A549 treated with AZD9567 at 1 μM for 4 hours (cell line): ENCODE measurements around the gene ZNF668. TPM values are rescaled to one million over a fixed set of nuclear protein-coding genes. Genes with fewer than 3 reads are reported as not detected.

Experiments
- total RNA-seq: library from RNA; stranded (reverse); fragments of 200-300 nt; extraction: Qiagen RNA extraction; gene quantifications from 5 replicates; pipeline ENCODE4 v1.2.3, GENCODE V29; 2022; ENCODE audit not compliant: insufficient read depth

ZNF668 gene
- 12.2 to 17.9 TPM (median 12.8 TPM) in 5 replicates for total RNA-seq

DNA sequence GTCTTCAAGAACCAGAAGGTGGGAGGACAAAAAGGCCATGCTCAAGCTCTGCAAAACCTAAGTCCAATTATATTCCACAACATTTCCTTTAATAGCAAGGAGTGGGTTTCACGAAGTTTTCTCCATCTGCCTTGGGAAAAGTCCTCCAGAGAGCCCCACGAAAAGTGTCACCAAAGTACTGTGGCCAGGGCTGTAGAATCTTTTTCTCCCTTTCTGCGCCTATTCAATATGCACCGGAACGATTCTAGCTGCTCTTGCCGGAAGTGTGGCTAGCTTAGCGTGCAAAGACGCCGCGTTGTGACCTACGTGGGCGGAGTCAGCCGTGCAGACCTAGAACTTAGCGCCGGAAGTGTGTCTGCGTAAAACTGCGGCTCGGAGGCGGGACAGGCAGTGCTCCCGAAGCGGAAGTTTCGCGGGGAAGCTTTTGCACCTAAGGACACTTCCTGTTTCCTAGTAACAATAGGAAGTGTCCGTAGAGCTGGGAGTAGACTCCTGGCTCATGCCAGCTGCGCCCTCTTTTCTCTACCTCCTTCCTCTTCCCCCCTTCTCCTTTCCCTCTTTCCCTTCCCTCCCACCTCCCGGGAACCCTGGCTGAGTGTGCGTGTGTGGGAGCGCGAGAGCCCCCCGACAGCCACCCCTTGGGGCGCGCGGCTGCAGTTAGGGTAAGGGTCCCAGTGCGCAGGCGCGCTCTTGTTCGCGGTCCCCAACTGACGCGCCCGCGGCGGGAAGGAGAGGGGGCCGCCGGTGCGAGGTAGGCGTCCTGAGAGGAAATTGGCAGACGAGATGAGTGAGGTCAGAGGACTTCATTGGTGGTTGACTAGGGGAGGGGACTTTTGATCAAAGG lies at the start of gene ZNF668, which contains the start of gene ZNF646:
TSS of gene ZNF668 (minus strand) at position 271 of the 844 bp plus-strand sequence. CDS start 9,781 bp downstream, outside the sequence.
TSS of gene ZNF646 (plus strand) at position 453 of the 844 bp plus-strand sequence. CDS start 1,903 bp downstream, outside the sequence.

DNA sequence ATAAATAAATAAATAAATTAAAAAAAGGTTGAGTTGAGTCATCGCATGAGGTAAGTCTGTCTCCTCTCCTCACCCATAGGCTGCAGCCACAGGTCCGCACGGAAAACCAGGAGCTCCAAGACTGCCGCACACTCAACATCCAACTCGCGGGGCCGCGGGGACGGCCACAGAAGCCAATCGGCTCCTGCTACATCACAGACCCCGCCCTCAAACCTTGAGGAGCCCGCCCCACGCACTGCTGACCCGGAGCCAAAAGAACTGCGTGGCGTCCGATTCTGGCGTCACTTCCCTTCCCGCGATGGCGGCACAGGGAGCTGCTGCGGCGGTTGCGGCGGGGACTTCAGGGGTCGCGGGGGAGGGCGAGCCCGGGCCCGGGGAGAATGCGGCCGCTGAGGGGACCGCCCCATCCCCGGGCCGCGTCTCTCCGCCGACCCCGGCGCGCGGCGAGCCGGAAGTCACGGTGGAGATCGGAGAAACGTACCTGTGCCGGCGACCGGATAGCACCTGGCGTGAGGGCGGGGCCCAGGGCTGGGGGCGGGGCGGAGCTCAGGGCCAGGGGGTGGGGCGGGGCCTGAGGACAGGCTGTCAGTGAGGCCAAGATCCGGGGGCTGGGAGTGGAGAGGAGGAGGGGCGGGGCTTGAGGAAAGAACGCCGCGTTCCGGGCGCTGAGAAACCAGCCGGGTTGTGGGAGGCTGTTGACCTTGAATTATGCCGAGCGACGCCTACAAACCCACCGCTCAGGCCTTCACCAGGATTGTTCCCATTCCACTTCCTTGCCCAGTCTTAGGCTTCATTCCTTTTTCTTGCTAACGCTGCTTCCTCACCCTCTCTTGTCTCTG lies 43.6 kb upstream of the ZNF668 start, which contains the start of gene KAT8:
TSS of gene KAT8 (plus strand) at position 281 of the 839 bp plus-strand sequence. CDS start at position 299, 18 bp downstream.

DNA sequence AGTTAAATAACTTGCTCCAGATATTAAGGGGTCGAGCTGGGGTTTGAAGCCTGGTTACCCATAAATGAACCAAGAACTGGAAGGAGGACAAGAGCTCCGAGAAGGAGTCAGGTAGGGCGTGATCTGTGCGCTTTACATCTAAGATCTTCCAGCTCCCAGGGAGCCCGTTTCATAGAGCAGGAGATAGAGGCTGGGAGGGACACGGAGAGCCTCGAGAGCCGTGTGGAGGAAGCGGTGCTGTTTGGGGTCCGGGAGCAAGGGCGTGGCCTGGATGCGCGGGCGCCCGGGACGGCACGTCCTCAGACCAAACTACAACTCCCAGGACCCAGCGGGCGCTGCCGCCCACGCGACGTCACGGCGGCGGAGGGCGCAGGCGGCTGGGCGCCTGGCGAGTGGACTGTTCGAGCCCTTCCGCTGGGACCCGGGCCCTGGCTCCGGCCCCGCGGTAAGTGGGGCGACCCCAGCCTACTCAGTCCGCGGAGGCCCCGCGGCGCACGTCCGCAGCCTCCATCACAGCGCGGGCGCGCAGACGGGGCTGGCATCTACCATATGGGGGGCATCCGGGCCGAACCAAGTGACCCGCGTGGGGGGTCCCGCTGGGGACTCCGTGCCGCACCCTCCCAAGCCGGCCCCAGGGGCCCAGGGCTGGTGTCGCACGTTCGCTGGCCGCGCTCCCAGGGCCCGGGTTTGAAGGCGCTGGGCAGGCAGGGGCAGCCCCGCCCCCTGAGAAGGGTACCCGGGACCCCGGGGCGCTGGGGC lies 34.2 kb upstream of the ZNF668 start, which contains the start of gene BCKDK:
TSS of gene BCKDK (plus strand) at position 352 of the 759 bp plus-strand sequence. CDS start 838 bp downstream, outside the sequence.

DNA sequence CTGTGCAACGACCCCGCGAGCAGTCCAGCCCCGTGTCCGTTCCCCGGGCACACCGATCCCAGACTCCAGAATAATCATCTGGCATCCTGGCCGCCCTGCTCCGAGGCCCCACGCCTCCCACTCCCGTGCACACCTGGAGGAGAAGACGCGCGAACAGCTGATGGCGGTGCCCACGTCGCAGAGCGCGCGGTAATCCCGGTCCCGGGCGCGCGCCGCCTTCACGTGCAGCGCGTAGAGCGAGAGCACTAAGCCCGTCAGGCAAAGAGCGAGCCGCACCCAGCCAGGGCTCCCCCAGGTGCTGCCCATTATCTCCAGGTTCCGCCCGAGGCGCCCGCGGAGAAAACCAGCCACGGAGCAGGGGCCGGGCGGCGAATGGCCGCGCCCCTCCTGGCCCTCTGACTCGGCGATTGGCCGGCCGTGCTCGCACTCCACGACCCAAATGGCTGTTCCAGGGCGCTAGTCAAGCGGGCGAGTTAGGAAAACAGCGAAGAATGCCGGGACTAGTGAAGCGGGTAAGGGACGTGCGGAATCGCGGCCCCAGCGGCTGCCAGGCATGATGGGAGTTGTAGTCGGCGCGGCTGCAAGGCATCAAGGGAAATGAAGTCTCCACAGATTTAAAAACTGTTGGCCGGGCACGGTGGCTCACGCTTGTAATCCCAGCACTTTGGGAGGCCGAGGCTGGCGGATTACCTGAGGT lies 20.5 kb upstream of the ZNF668 start, which contains the start of gene VKORC1:
TSS of gene VKORC1 (minus strand) at position 374 of the 697 bp plus-strand sequence. CDS start at position 306, 68 bp downstream.

DNA sequence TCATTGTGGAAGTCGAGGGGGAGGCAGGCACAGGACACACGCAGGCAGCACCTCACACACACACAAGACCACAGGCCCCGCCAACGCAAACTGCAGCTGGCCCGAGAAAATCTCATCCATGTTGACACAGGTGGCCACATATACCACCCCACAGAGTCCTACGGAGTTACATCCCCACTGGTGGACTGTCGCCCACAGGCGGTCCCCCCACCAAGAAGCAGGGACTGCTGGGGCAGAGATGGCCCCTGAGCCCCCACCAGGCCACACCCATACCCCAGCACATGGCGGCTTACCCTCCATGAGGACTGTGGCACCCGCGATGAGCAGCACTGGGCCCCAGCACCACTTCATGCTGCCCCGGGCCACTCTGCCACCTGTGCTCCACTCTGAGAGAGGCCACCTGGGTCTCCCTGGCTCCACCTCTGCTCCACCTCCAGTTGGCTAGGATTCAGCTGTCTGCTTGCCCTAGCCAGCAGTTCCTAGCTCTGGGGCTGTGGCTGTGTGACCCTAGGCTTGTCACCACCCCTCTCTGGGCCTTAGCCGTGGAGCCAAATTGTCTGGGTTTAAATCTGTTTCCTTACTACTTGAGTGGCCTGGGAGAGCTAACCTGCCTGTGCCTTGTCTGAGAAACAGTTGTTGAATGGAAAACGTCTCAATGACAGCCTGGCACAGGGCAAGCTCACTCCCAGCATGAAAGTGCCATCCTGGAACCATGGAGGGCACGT lies 14.6 kb upstream of the ZNF668 start, which contains the start of gene PRSS53:
TSS of gene PRSS53 (minus strand) at position 485 of the 725 bp plus-strand sequence. CDS start at position 351, 134 bp downstream.

DNA sequence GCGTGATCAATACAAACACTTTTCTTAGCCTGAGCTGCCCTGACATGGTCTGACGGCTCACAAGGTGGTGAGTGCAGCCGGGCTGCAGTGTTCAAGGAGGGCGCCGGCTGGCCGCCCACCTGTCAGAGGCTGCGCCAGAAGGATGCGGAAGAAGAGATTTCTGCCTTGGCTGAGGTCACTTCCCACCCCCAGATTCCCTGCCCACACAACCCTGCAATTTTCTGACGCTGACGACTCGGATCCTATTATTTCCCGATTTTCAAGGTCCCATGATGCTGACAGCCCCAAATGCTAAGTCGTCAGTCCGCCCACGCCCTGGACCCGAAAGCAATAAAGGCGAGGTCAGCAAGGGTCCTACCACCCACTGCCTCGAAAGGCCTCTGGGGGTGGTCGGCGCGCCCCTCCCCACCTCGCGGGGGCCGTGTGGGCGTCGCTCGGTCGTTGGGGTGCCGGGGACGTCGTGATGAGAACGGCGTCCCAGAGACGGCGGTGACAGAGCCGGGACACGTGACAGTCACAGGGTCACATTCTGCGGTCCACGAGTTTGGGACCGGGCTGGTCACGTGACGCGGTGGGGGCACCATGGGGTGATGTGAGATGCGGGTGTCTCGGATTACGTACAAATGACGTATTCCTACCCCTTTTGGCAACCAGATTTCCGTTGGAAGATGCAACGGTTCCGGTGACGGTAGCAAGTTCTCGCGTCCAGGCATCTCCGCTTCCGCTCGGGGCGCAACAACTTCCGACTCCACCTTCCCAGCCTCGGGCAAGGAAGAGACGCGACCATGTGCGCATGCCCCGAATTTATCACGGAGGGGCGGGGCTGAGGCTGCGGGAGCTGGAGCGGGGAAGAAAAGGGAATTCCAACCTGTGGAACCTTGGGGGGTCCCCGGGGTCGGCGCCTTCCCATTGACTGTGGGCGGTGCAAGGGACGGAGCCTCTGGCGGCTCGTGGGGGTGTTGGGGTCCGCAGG lies 41.0 kb downstream of the ZNF668 start, which contains the start of gene STX4:
TSS of gene STX4 (plus strand) at position 823 of the 973 bp plus-strand sequence. CDS start 248 bp downstream, outside the sequence.

Other genes with a start within 250 kb of the ZNF668 start
- 22.9 to 40.5 TPM (median 37.8 TPM) in 5 replicates for gene BCL7C, start 180.2 kb downstream of the ZNF668 start, total RNA-seq
- gene CTF1, start 177.6 kb downstream of the ZNF668 start, total RNA-seq: 0.20 to 0.28 TPM (median 0.24 TPM) in 4 of 5 replicates, not detected in the other
- gene FBXL19, start 150.7 kb downstream of the ZNF668 start, total RNA-seq: 14.3 to 18.2 TPM (median 15.7 TPM) in 5 replicates
- 5.9 to 14.1 TPM (median 13.6 TPM) in 5 replicates for gene ORAI3, start 125.2 kb downstream of the ZNF668 start, total RNA-seq
- gene SETD1A, start 116.5 kb downstream of the ZNF668 start, total RNA-seq: 16.6 to 21.1 TPM (median 20.3 TPM) in 5 replicates
- gene HSD3B7, start 89.0 kb downstream of the ZNF668 start, total RNA-seq: 11.6 to 13.5 TPM (median 13.2 TPM) in 5 replicates
- gene STX1B, start 63.6 kb downstream of the ZNF668 start, total RNA-seq: 1.4 to 3.9 TPM (median 1.5 TPM) in 5 replicates
- 37.6 to 67.5 TPM (median 65.2 TPM) in 5 replicates for gene STX4, start 40.7 kb downstream of the ZNF668 start, total RNA-seq
- gene ZNF646, start 182 bp upstream of the ZNF668 start, total RNA-seq: 8.1 to 11.5 TPM (median 10.2 TPM) in 5 replicates
- gene PRSS53, start 14.7 kb upstream of the ZNF668 start, total RNA-seq: 1.4 to 2.7 TPM (median 1.9 TPM) in 5 replicates
- 123 to 147 TPM (median 143 TPM) in 5 replicates for gene VKORC1, start 20.6 kb upstream of the ZNF668 start, total RNA-seq
- 35.0 to 53.3 TPM (median 49.3 TPM) in 5 replicates for gene BCKDK, start 34.1 kb upstream of the ZNF668 start, total RNA-seq
- 31.2 to 51.7 TPM (median 46.9 TPM) in 5 replicates for gene KAT8, start 43.4 kb upstream of the ZNF668 start, total RNA-seq
- 0.52 to 0.95 TPM (median 0.65 TPM) in 4 of 5 replicates, not detected in the other for gene PRSS8, start 61.5 kb upstream of the ZNF668 start, total RNA-seq
- 0.81 to 1.4 TPM (median 1.0 TPM) in 4 of 5 replicates, not detected in the other for gene PRSS36, start 75.8 kb upstream of the ZNF668 start, total RNA-seq
- 554 to 620 TPM (median 559 TPM) in 5 replicates for gene FUS, start 105.9 kb upstream of the ZNF668 start, total RNA-seq
- gene PYCARD, start 128.5 kb upstream of the ZNF668 start, total RNA-seq: 23.4 to 38.1 TPM (median 33.0 TPM) in 5 replicates
- 0.05 to 0.10 TPM (median 0.05 TPM) in 4 of 5 replicates, not detected in the other for gene TRIM72, start 139.9 kb upstream of the ZNF668 start, total RNA-seq
- gene PYDC1, start 142.9 kb upstream of the ZNF668 start, total RNA-seq: not detected in 5 replicates
- 1.4 to 2.4 TPM (median 1.8 TPM) in 4 of 5 replicates, not detected in the other for gene ITGAM, start 185.7 kb upstream of the ZNF668 start, total RNA-seq